RPMI7951 (cell line): ENCODE measurements around the gene P2RX3. TPM values are rescaled to one million over a fixed set of nuclear protein-coding genes. Genes with fewer than 3 reads are reported as not detected.
"Not testable (repeated sequence)": the region's sequence is repeated elsewhere in the genome, so short reads cannot be mapped to it uniquely, and the experiment has no call there.

Experiments
- DNase-seq: peaks from one replicate; pipeline ENCODE4 v3.0.0-alpha.2; 2012; ENCODE audit warnings: low read depth
- total RNA-seq: library from RNA; depleted of rRNA; stranded (reverse); fragments of >200 nt; shearing (Covaris generic); gene quantifications from 2 replicates; pipeline ENCODE4 v1.2.3, GENCODE V29; 2014; rRNA removed

P2RX3 gene
- not detected in 2 replicates for total RNA-seq

GRCh38 chr11:57338142-57338541 lies at the start of gene P2RX3:
P2RX3 (plus strand) TSS chr11:57338352; CDS start chr11:57338551, 199 bp downstream.
- DNase-seq = no peak

- DNase-seq = peak; percentile 60
Measured at GRCh38 chr11:57288771-57289579, 49.2 kb upstream of the P2RX3 start.

- DNase-seq = no peak
Measured at GRCh38 chr11:57290288-57290687, 47.9 kb upstream of the P2RX3 start.

GRCh38 chr11:57294225-57295131 lies 43.7 kb upstream of the P2RX3 start:
- DNase-seq = peak; percentile 43

- not testable (repeated sequence) for DNase-seq
Measured at GRCh38 chr11:57296205-57296604, 41.9 kb upstream of the P2RX3 start.

GRCh38 chr11:57297221-57297620 lies 40.9 kb upstream of the P2RX3 start:
- no peak for DNase-seq

GRCh38 chr11:57299150-57299737 lies 38.9 kb upstream of the P2RX3 start:
- no peak for DNase-seq

GRCh38 chr11:57300785-57301184 lies 37.4 kb upstream of the P2RX3 start:
- no peak for DNase-seq

GRCh38 chr11:57301711-57302423 lies 36.3 kb upstream of the P2RX3 start:
- DNase-seq = no peak

GRCh38 chr11:57302489-57302888 lies 35.7 kb upstream of the P2RX3 start:
- DNase-seq = no peak

- DNase-seq = no peak
Measured at GRCh38 chr11:57303280-57303989, 34.7 kb upstream of the P2RX3 start.

GRCh38 chr11:57303990-57304579 lies 34.1 kb upstream of the P2RX3 start:
- DNase-seq = no peak

GRCh38 chr11:57305523-57305922 lies 32.6 kb upstream of the P2RX3 start:
- DNase-seq = no peak

- DNase-seq = no peak
Measured at GRCh38 chr11:57306161-57306876, 31.8 kb upstream of the P2RX3 start.

GRCh38 chr11:57306940-57307565 lies 31.1 kb upstream of the P2RX3 start:
- DNase-seq = no peak

- no peak for DNase-seq
Measured at GRCh38 chr11:57307666-57308270, 30.4 kb upstream of the P2RX3 start.

- DNase-seq = no peak
Measured at GRCh38 chr11:57308426-57309060, 29.6 kb upstream of the P2RX3 start.
